Cortex of kidney (tissue), 1 donor: ENCODE measurements around the gene SLC44A1.

ENCODE experiments used
- DNase-seq: peaks from one replicate; lab custom pipeline; 2025; lab: John Stamatoyannopoulos, UW

SLC44A1 gene

GRCh38 chr9:105338308-105338707, 93.9 kb downstream of the SLC44A1 start:
- DNase-seq, result no peak

- no peak for DNase-seq
These were observed 95.4 kb downstream of the SLC44A1 start for GRCh38 chr9:105339849-105340248.

DNA sequence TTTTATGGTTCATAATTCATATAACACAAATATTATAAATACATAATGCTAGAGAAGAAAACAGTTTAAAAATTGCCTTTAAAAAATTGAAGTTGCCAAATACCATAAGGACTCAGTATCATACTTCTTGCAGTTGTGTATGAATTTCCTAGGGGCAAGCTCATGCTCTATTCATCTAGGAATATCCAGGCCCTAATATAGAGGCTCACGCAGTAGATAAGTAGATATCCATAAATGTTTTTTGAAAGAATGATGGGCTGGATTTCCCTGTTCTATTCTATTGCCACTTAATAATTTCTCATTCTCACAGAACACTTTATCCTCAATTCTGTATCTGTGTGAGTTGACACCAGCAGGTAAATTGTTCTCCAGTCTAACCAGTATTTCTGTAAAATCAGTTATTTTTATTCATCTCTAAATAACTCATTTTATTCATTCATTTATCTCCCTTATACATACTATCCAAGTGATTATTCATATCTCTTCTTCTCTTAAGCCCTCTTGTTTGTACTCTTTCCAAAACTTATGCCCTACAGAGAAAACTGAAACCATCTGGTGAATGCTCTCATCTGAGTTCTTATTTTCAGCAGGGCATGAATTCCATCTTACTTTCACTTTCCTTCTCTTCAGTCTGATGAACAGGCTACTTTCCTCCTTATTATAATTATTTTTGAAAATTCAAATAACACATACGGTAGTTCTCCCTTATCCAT, 97.1 kb downstream of the SLC44A1 start:
- no peak for DNase-seq

GRCh38 chr9:105342147-105342505, 97.7 kb downstream of the SLC44A1 start:
- DNase-seq, result no peak

DNA sequence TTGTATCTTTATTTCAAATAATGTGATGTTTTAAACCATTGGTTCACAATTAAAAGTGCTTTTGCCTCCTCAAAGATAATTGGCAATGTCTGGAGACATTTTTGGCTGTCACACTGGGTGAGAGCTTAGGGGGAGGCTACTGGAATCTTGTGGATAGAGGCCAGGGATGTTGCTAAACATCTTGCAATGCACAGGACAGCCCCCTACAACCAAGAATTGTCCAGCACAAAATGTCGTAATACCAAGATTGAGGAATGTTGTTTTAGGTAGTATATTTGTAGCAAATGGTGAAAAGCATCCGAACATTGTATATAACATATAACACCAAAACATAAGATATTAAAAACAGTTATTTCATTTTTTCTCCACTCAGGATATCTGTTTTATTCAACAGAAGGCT, 99.8 kb downstream of the SLC44A1 start:
- no peak for DNase-seq

GRCh38 chr9:105345626-105346025, 101.2 kb downstream of the SLC44A1 start:
- no peak for DNase-seq

DNA sequence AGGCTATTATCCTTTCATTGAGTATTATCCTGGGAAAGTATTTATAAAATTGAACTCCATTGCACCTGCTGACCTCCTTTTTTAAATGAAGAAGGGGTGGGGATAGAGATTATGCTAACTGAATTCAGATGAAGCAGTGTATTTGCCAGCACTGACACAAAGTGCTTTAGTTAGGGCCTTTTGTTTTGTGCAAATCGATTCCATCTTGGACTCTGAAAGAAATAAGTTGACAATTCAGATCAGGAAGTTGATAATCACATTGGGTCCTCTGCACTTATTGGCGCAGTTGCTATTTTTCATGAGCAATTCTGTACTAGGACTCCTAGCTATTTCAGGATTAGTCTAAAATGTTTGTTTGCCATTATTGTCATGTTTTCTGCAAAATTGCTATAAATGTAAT, 101.8 kb downstream of the SLC44A1 start:
- DNase-seq, result no peak

DNA sequence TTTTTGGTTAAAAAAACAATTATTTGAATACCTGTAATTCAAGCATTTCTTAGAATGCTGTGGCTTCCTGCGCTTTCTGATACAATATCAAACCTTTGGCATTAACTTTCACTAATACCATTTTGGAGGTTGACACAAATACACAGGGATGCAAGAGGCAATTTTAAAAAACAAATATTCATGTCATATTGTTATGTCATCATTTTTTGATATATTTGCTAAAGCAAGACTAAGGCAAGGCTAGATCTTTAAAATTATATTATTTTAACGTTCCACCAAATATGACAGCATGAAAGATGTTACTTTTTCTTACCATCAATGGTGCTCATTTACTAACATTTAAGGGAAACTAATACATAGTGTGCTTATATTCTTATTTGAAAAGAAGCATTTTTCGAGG, 110.0 kb downstream of the SLC44A1 start:
- DNase-seq, result no peak

DNA sequence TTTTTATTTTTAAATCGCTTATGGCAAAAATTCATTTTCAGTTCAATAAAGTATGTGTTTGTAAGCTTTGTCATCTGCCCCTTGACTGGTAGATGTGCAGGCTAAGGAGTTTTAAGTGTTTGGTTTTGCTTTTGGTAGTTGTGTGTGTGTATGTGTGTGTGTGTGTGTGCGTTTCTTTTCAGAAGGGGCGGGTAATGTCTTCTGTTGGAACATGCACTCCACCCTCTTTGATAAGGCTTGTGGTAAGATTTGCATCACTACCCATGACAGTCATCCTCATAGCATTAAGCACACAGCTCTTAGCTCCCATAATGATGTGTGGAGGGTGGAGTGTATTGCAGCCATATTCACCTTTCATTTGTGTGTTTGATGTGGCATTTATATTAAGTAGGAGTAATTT, 111.3 kb downstream of the SLC44A1 start:
- DNase-seq, result no peak

- no peak for DNase-seq
These were observed 113.5 kb downstream of the SLC44A1 start for GRCh38 chr9:105357937-105358336.

DNA sequence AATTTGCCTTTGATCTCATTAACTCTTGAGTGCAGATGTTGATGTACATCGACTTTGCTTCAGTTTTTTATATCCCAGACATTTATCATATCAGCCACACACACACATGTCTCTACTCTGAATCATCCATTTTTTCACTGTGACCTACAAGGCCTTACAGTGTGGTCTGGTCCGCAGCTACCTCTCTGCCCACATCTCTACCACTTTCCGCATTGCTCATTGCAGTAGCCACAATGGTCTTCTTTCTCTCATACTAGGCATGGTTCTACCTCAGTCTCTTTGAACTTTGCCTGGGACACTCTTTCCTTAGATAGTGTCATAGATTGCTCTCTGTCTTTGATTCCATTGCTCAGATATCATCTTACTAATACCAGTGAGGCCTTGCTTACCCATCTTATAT, 115.4 kb downstream of the SLC44A1 start:
- no peak for DNase-seq

DNA sequence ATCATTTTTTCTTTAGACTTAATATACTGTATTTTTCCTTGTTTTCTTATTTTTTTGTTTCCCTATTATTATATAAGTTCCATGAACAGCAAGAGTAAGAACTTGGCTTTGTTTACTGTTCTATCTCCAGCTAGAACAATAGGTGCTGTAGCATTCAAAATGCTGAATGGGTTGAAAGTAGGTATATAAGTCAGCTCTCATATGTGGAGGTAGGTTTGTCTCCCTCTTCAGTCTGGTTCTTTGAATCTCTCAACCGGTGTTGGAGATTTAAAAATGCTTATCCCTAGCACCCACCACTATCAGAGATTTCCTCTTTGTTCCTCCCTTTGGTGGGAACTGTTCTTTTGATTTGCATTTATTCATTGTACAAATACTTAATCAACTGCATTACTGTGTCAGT, 115.9 kb downstream of the SLC44A1 start:
- DNase-seq, result no peak

DNA sequence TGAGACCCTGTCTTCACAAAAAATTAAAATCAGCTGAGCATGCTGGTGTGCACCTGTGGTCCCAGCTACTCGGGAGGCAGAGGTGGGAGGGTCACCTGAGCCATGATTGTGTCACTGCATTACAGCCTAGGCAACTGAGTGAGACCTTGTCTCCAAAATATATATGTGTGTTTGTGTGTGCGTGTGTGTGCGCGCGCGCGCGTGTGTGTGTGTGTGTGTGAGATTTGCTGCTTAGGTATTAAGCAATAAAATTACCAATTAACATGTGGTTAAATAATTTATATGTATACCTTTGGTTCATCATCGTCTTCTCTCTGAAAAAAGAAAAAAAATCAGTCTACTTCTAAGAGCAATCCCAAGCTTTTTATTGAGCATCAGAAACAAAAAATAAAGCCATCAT, 117.4 kb downstream of the SLC44A1 start:
- no peak for DNase-seq

DNA sequence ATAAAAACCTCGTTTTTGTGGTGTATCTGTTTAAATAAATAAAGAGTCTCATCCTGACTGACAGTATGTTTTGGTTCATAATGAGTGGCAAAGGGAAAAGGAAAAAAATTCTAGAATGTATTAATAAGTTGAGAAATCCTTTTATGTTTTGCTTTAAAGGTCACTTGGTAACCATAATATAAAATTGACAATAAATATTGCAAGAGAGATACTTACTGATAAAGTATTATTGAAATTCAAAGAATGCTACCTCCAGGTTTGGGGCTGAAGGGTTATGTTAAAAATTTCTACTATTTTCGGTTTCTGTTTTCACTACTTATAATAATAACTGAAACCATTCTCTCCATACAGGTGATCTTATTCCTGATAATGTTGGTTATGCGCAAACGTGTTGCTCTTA, 118.0 kb downstream of the SLC44A1 start:
- DNase-seq, result no peak

DNA sequence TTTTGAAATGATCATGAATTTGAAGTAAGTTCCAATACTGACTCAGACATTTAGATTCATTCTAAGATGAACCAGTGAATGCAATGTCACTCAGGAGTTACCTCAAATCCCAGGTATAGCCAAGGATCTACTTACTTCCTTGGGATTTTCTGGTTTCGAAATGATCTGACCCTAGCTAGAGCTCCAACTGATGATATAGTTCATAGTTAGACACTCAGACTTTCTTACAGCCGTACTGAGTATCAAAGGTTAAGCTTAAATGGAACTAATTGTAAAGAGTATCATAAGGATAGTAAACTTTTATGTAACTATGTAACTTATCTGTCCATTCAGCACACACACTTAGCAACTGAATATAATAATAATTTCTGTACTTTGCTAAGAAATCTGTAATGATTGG, 119.4 kb downstream of the SLC44A1 start:
- DNase-seq, result no peak

DNA sequence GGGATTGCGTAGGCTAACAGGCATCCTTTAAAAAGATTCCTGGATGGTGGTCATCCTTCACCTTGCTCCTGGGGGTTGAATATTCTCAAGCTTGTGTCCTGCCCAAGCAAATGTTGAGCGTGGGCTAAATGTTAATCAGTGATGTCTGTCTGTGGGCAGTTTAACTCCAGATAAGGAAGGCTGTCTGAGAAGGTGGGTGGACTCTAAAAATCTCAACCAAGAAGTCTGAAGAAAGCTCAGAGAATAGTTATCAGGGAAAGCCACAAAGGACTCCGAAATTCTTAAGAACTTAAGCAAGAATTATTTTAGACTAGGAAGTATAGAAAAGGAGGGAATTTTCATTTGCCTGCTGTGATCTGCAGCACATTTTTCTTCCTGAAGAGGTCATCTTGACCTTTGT, 125.5 kb downstream of the SLC44A1 start:
- DNase-seq, result no peak

DNA sequence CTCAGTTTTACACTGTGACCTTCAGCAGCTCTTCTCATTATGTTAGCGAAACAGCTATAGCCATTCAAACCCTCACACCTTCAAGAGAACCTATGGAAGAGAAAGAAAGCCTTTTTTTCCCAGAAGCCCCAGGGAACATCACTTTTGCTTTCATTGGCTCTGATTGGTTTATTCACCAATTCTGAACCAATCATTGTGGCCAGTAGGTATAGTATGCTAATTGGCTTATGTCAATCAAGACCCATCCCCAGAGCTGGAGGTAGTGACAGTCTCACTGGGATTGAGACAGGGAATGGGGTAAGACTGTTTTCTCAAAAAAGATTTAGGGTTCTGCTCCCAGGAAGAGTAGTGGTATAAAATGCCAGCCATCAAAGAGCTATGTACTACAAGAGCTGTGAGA, 129.3 kb downstream of the SLC44A1 start:
- DNase-seq, result no peak

- DNase-seq, result no peak
These were observed 130.9 kb downstream of the SLC44A1 start for GRCh38 chr9:105375323-105375722.

GRCh38 chr9:105376893-105377292, 132.4 kb downstream of the SLC44A1 start:
- DNase-seq, result no peak

- no peak for DNase-seq
These were observed 141.0 kb downstream of the SLC44A1 start for GRCh38 chr9:105385381-105385985.

DNA sequence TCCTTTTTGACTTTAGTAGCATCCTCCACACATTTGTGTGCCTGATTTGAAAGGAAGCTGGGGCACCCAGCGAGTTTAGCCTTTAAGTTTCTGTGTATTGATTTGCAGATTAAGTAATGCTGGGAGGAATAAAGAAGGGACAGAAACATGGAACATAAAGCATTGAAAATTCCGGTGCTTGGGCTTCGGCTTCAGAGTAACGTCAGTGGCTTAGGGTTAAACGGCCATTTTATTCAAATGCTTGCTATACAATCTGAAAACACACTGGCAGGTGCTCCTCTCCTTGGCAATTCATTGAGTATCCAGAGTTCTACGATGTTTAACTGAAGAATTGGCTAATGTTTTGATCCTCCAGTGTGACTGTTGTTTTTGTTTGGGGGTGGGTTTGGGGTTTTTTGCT, 145.3 kb downstream of the SLC44A1 start:
- DNase-seq, result no peak

DNA sequence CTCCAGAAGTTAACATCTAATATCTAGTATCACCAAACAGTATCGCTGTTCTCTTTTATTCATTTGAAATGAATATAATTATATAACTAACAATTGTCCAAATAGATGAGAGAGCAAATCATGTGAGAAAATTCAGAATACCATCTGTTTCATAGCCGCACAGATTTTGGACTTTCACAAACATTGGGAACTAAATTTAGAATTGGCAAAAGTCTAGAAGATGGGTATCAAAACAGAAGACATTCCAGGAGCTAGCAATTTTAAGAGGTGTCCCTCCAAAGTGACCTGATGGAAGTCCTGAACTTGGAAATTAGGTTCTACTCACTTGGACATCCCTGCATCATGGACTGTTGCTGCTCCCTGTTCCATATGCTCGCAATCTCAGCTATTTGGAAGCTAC, 146.4 kb downstream of the SLC44A1 start:
- DNase-seq, result no peak

DNA sequence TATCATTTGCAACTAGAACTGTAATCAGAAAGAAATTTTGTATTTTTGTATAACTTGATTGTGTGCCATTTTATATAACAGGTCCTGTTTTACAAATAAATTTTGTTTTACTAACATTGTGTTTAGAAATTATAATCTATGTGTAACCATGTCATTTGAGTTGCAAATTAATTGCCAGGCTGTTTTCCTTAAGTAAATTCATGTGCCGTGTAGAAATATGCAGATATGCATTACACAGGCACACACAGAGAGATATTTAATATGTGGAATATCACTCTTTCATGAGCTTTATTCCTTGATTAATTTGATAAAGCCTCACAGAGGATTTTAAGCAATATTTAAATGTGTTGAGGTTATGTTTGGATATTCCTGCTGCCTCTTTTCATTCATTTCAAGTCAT, 146.8 kb downstream of the SLC44A1 start:
- no peak for DNase-seq

DNA sequence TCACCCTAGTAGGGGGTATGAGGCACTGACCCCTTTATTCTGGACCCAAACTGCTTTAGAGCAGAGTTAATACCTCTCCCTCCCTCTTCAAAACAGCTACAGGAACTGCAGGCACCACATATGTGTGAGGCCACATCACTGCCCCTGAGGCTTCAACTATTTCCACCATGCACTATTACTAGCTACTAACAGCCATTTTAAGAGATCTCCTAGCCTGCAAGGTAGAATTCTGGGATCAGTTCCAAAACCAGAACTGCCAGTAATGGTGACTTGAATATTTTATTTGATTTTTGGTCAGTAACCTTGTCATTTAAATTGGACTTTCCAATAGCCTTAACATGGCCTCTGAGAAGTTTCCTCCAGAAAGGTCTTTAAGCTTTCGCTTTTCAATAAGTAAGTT, 148.1 kb downstream of the SLC44A1 start:
- no peak for DNase-seq
